A549 (cell line): ENCODE measurements around the gene CDT1.

Experiments
- TF ChIP-seq, protein P1 (sequence below): fragments of 200-600 bp; sonication (generic); IDR thresholded peaks from 2 replicates; pipeline ENCODE4 v1.6.1; 2016; ENCODE audit warnings: antibody characterized with exemption, mild to moderate bottlenecking, moderate library complexity
- TF ChIP-seq, protein P2 (sequence below): fragments of >200 bp; sonication (Bioruptor Twin); formaldehyde crosslinking; IDR thresholded peaks from 3 replicates; pipeline ENCODE4 v1.5.1; 2016
- TF ChIP-seq, protein P3 (sequence below): IDR thresholded peaks from 2 replicates; pipeline ENCODE4 v1.6.1; 2012

GRCh38 chr16:88804552-88805339 is 1.2 kb downstream of the CDT1 start:
- TF ChIP-seq, protein P1, sequence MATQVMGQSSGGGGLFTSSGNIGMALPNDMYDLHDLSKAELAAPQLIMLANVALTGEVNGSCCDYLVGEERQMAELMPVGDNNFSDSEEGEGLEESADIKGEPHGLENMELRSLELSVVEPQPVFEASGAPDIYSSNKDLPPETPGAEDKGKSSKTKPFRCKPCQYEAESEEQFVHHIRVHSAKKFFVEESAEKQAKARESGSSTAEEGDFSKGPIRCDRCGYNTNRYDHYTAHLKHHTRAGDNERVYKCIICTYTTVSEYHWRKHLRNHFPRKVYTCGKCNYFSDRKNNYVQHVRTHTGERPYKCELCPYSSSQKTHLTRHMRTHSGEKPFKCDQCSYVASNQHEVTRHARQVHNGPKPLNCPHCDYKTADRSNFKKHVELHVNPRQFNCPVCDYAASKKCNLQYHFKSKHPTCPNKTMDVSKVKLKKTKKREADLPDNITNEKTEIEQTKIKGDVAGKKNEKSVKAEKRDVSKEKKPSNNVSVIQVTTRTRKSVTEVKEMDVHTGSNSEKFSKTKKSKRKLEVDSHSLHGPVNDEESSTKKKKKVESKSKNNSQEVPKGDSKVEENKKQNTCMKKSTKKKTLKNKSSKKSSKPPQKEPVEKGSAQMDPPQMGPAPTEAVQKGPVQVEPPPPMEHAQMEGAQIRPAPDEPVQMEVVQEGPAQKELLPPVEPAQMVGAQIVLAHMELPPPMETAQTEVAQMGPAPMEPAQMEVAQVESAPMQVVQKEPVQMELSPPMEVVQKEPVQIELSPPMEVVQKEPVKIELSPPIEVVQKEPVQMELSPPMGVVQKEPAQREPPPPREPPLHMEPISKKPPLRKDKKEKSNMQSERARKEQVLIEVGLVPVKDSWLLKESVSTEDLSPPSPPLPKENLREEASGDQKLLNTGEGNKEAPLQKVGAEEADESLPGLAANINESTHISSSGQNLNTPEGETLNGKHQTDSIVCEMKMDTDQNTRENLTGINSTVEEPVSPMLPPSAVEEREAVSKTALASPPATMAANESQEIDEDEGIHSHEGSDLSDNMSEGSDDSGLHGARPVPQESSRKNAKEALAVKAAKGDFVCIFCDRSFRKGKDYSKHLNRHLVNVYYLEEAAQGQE, result no peak
- TF ChIP-seq, protein P2, sequence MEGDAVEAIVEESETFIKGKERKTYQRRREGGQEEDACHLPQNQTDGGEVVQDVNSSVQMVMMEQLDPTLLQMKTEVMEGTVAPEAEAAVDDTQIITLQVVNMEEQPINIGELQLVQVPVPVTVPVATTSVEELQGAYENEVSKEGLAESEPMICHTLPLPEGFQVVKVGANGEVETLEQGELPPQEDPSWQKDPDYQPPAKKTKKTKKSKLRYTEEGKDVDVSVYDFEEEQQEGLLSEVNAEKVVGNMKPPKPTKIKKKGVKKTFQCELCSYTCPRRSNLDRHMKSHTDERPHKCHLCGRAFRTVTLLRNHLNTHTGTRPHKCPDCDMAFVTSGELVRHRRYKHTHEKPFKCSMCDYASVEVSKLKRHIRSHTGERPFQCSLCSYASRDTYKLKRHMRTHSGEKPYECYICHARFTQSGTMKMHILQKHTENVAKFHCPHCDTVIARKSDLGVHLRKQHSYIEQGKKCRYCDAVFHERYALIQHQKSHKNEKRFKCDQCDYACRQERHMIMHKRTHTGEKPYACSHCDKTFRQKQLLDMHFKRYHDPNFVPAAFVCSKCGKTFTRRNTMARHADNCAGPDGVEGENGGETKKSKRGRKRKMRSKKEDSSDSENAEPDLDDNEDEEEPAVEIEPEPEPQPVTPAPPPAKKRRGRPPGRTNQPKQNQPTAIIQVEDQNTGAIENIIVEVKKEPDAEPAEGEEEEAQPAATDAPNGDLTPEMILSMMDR, result no peak
- TF ChIP-seq, protein P3, sequence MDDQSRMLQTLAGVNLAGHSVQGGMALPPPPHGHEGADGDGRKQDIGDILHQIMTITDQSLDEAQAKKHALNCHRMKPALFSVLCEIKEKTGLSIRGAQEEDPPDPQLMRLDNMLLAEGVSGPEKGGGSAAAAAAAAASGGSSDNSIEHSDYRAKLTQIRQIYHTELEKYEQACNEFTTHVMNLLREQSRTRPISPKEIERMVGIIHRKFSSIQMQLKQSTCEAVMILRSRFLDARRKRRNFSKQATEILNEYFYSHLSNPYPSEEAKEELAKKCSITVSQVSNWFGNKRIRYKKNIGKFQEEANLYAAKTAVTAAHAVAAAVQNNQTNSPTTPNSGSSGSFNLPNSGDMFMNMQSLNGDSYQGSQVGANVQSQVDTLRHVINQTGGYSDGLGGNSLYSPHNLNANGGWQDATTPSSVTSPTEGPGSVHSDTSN, result no peak; the same call in 1 of the 2 replicates
